GM10847 (cell line): Measurements from ENCODE around the gene C2CD3.

Experiments used
- POLR2A ChIP-seq: IDR thresholded peaks from 2 replicates; pipeline ENCODE4 v1.6.1; 2011; ENCODE audit not compliant: insufficient read length; ENCODE audit errors: extremely low read depth

Gene C2CD3

GRCh38 chr11:74179234-74180052 is 8.6 kb upstream of the C2CD3 start:
- TF ChIP-seq POLR2A = no peak

GRCh38 chr11:74175920-74176319 is 5.1 kb upstream of the C2CD3 start:
- no peak for TF ChIP-seq POLR2A

- no peak for TF ChIP-seq POLR2A
Measured at GRCh38 chr11:74171997-74172396, 1.2 kb upstream of the C2CD3 start.

GRCh38 chr11:74171630-74171968 is 797 bp upstream of the C2CD3 start:
- TF ChIP-seq POLR2A = no peak

- TF ChIP-seq POLR2A = no peak
Measured at GRCh38 chr11:74169738-74170458, 904 bp downstream of the C2CD3 start.

GRCh38 chr11:74168838-74169237 is 2.0 kb downstream of the C2CD3 start:
- TF ChIP-seq POLR2A = no peak

GRCh38 chr11:74162681-74163467 is 7.9 kb downstream of the C2CD3 start:
- no peak for TF ChIP-seq POLR2A

- no peak for TF ChIP-seq POLR2A
Measured at GRCh38 chr11:74159642-74160041, 11.2 kb downstream of the C2CD3 start.

- TF ChIP-seq POLR2A = no peak
Measured at GRCh38 chr11:74157169-74157568, 13.6 kb downstream of the C2CD3 start.

GRCh38 chr11:74154620-74155281 is 16.1 kb downstream of the C2CD3 start:
- TF ChIP-seq POLR2A = no peak

- no peak for TF ChIP-seq POLR2A
Measured at GRCh38 chr11:74153224-74153623, 17.6 kb downstream of the C2CD3 start.

- no peak for TF ChIP-seq POLR2A
Measured at GRCh38 chr11:74147199-74147929, 23.4 kb downstream of the C2CD3 start.

- TF ChIP-seq POLR2A = no peak
Measured at GRCh38 chr11:74144592-74144991, 26.2 kb downstream of the C2CD3 start.

GRCh38 chr11:74142624-74143023 is 28.2 kb downstream of the C2CD3 start:
- TF ChIP-seq POLR2A = no peak

GRCh38 chr11:74141908-74142307 is 28.9 kb downstream of the C2CD3 start:
- no peak for TF ChIP-seq POLR2A
